Activated T-cell treated with anti-CD3 and anti-CD28 coated beads for 24 hours (primary cell): ENCODE data around the gene RNF224.
"Not testable (repeated sequence)": the region's sequence is repeated elsewhere in the genome, so short reads cannot be mapped to it uniquely, and the experiment has no call there.

Source experiments
- DNase-seq: peaks from one replicate; pipeline ENCODE4 v3.0.0-alpha.2; 2020; ENCODE audit warnings: low read depth

Gene RNF224

GRCh38 chr9:137254624-137255447, 27.5 kb downstream of the RNF224 start, which contains the start of gene NELFB:
Gene NELFB (plus strand): TSS chr9:137255327.
- peak; percentile 93 for DNase-seq

GRCh38 chr9:137255448-137256114, 28.3 kb downstream of the RNF224 start:
- no peak for DNase-seq

- no peak for DNase-seq
These were observed 29.1 kb downstream of the RNF224 start for GRCh38 chr9:137256362-137256761.

GRCh38 chr9:137256856-137257255, 29.6 kb downstream of the RNF224 start:
- DNase-seq = no peak

- DNase-seq = not testable (repeated sequence)
These were observed 35.0 kb downstream of the RNF224 start for GRCh38 chr9:137262173-137262908.

GRCh38 chr9:137262909-137263285, 35.6 kb downstream of the RNF224 start:
- DNase-seq = no peak

GRCh38 chr9:137263506-137263905, 36.2 kb downstream of the RNF224 start:
- DNase-seq = no peak

- DNase-seq = no peak
These were observed 36.8 kb downstream of the RNF224 start for GRCh38 chr9:137264067-137264466.

- DNase-seq = no peak
These were observed 38.3 kb downstream of the RNF224 start for GRCh38 chr9:137265496-137266161.

- DNase-seq = no peak
These were observed 38.8 kb downstream of the RNF224 start for GRCh38 chr9:137266162-137266527.

GRCh38 chr9:137266585-137267453, 39.5 kb downstream of the RNF224 start:
- no peak for DNase-seq

- no peak for DNase-seq
These were observed 40.6 kb downstream of the RNF224 start for GRCh38 chr9:137267933-137268355.

GRCh38 chr9:137268538-137269201, 41.4 kb downstream of the RNF224 start:
- DNase-seq = no peak

GRCh38 chr9:137269231-137269772, 42.0 kb downstream of the RNF224 start:
- DNase-seq = no peak

- no peak for DNase-seq
These were observed 43.8 kb downstream of the RNF224 start for GRCh38 chr9:137270929-137271695.

GRCh38 chr9:137271696-137272076, 44.4 kb downstream of the RNF224 start:
- DNase-seq = no peak

- DNase-seq = no peak
These were observed 45.2 kb downstream of the RNF224 start for GRCh38 chr9:137272241-137273094.

GRCh38 chr9:137273095-137273490, 45.8 kb downstream of the RNF224 start:
- no peak for DNase-seq
